Measurements from ENCODE around the gene C3orf52. TPM values are rescaled to one million over a fixed set of nuclear protein-coding genes. Genes with fewer than 3 reads are reported as not detected.

C3orf52 gene
- polyA plus RNA-seq, 1 donor from 2014 or later: 0.21 TPM

- H4K20me1 ChIP-seq (ENCODE audit: insufficient read depth): no peaks in the 10 kb centered on the region
- H3K79me2 ChIP-seq (replicated peaks; ENCODE audit: insufficient read depth, low read length): no peaks in the 10 kb centered on the region
- H3K9ac ChIP-seq (ENCODE audit: low read length): no peak overlapping the region
- no peak overlapping the region for H2AFZ ChIP-seq (ENCODE audit: low read depth, low read length)
- H3K36me3 ChIP-seq (ENCODE audit: insufficient read depth, low read length): no peaks in the 10 kb centered on the region
- no peak overlapping the region for H3K4me2 ChIP-seq (ENCODE audit: low read length)
- H3K9me3 ChIP-seq (ENCODE audit: low read length): no peaks in the 10 kb centered on the region
- TF ChIP-seq POLR2AphosphoS5 (IDR thresholded peaks at IDR 0.05): no peak
- TF ChIP-seq TAF1 (IDR thresholded peaks at IDR 0.05; ENCODE audit: low read depth): no peak
- no peak for TF ChIP-seq SMC3 (conservative IDR thresholded peaks at IDR 0.05; ENCODE audit: poor library complexity)
- no peak for TF ChIP-seq EZH2 (IDR thresholded peaks at IDR 0.05; ENCODE audit: borderline replicate concordance, insufficient read depth, low read length, poor library complexity, severe bottlenecking)
- TF ChIP-seq, protein P1, sequence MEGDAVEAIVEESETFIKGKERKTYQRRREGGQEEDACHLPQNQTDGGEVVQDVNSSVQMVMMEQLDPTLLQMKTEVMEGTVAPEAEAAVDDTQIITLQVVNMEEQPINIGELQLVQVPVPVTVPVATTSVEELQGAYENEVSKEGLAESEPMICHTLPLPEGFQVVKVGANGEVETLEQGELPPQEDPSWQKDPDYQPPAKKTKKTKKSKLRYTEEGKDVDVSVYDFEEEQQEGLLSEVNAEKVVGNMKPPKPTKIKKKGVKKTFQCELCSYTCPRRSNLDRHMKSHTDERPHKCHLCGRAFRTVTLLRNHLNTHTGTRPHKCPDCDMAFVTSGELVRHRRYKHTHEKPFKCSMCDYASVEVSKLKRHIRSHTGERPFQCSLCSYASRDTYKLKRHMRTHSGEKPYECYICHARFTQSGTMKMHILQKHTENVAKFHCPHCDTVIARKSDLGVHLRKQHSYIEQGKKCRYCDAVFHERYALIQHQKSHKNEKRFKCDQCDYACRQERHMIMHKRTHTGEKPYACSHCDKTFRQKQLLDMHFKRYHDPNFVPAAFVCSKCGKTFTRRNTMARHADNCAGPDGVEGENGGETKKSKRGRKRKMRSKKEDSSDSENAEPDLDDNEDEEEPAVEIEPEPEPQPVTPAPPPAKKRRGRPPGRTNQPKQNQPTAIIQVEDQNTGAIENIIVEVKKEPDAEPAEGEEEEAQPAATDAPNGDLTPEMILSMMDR (IDR thresholded peaks at IDR 0.05; ENCODE audit: poor library complexity, severe bottlenecking): no peak
- TF ChIP-seq RAD21 (conservative IDR thresholded peaks at IDR 0.05): no peak
- no peak for TF ChIP-seq EP300 (conservative IDR thresholded peaks at IDR 0.05; ENCODE audit: poor library complexity, severe bottlenecking)
- H3K4me3 ChIP-seq (ENCODE audit: low read length): no peak overlapping the region
- H3K27ac ChIP-seq (ENCODE audit: low read length): no peak overlapping the region
- peaks cover 24% of the 10 kb centered on the region for H3K27me3 ChIP-seq (ENCODE audit: insufficient read depth, low read depth, low read length)
- no peaks in the 10 kb centered on the region for H3K9me2 ChIP-seq (ENCODE audit: insufficient read depth, low read length)
- H3F3A ChIP-seq (ENCODE audit: insufficient read depth, low read length, poor library complexity, severe bottlenecking): no peaks in the 10 kb centered on the region
Measured at GRCh38 chr3:112088944-112089343, 2.8 kb downstream of the C3orf52 start.

DNA sequence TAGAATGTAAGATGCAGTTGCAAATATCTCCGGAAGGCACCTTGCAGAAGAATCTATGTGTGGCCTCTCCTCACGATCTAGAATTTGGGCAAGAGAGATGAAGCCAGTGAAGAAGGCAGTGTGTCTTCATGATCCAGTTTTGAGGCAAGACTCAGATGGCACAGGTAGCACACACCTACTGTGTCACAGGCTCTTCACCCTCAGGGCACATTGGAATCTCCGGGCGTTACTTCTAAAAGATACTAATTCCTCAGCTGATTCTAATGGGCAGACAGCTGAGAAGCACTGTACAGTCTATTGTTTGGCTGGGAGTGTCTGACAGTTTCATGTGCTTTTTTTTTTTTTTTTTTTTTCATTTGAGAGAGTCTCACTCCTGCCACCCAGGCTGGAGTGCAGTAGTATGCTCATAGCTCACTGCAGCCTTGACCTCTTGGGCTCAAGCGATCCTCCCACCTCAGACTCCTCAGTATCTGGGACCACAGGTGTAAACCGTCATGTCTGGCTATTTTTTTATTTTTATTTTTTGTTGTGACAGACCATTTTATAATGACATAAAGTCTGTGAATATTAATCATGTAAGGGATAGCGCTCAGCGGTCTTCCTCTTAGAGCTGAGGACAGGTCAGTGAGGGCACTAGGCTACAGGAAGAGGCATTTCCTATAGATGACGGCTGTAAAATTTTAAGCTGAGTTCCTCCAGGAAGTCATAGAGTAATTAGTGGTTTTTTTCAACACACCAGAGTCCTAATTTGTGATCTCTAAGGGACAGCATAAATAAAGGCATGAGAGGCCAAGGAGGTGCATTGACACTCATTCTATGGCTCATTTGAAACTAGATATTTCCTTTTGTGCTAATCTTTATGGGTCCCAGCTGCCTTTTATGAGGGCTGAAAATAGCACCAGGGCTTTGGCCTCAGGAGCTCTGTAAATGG lies 4.0 kb downstream of the C3orf52 start:
- Histone ChIP-seq H3K27me3 (ENCODE audit: insufficient read depth, low read depth, low read length) (peaks cover 24% of the 10 kb centered on the region), H3K4me3 (ENCODE audit: low read length) (no peak overlapping the region), H3K79me2 (replicated peaks; ENCODE audit: insufficient read depth, low read length) (no peaks in the 10 kb centered on the region), H3F3A (ENCODE audit: insufficient read depth, low read length, poor library complexity, severe bottlenecking) (no peaks in the 10 kb centered on the region), H3K9me3 (ENCODE audit: low read length) (no peaks in the 10 kb centered on the region), H3K36me3 (ENCODE audit: insufficient read depth, low read length) (no peaks in the 10 kb centered on the region), H2AFZ (ENCODE audit: low read depth, low read length) (no peak overlapping the region), H4K20me1 (ENCODE audit: insufficient read depth) (no peaks in the 10 kb centered on the region), H3K27ac (ENCODE audit: low read length) (no peak overlapping the region), H3K9me2 (ENCODE audit: insufficient read depth, low read length) (no peaks in the 10 kb centered on the region), H3K9ac (ENCODE audit: low read length) (no peak overlapping the region), H3K4me2 (ENCODE audit: low read length) (no peak overlapping the region)
- TF ChIP-seq RAD21 (conservative IDR thresholded peaks at IDR 0.05) (no peak), POLR2AphosphoS5 (IDR thresholded peaks at IDR 0.05) (no peak), EP300 (conservative IDR thresholded peaks at IDR 0.05; ENCODE audit: poor library complexity, severe bottlenecking) (no peak), TAF1 (IDR thresholded peaks at IDR 0.05; ENCODE audit: low read depth) (no peak), EZH2 (IDR thresholded peaks at IDR 0.05; ENCODE audit: borderline replicate concordance, insufficient read depth, low read length, poor library complexity, severe bottlenecking) (no peak), MXI1 (conservative IDR thresholded peaks at IDR 0.05; ENCODE audit: poor library complexity, severe bottlenecking) (no peak)
- TF ChIP-seq, protein P1 (IDR thresholded peaks at IDR 0.05; ENCODE audit: poor library complexity, severe bottlenecking): no peak
- TF ChIP-seq, protein P2, sequence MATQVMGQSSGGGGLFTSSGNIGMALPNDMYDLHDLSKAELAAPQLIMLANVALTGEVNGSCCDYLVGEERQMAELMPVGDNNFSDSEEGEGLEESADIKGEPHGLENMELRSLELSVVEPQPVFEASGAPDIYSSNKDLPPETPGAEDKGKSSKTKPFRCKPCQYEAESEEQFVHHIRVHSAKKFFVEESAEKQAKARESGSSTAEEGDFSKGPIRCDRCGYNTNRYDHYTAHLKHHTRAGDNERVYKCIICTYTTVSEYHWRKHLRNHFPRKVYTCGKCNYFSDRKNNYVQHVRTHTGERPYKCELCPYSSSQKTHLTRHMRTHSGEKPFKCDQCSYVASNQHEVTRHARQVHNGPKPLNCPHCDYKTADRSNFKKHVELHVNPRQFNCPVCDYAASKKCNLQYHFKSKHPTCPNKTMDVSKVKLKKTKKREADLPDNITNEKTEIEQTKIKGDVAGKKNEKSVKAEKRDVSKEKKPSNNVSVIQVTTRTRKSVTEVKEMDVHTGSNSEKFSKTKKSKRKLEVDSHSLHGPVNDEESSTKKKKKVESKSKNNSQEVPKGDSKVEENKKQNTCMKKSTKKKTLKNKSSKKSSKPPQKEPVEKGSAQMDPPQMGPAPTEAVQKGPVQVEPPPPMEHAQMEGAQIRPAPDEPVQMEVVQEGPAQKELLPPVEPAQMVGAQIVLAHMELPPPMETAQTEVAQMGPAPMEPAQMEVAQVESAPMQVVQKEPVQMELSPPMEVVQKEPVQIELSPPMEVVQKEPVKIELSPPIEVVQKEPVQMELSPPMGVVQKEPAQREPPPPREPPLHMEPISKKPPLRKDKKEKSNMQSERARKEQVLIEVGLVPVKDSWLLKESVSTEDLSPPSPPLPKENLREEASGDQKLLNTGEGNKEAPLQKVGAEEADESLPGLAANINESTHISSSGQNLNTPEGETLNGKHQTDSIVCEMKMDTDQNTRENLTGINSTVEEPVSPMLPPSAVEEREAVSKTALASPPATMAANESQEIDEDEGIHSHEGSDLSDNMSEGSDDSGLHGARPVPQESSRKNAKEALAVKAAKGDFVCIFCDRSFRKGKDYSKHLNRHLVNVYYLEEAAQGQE (IDR thresholded peaks at IDR 0.05; ENCODE audit: borderline replicate concordance): no peak
